ENCODE data around the gene ZNHIT3.

Gene ZNHIT3

DNA sequence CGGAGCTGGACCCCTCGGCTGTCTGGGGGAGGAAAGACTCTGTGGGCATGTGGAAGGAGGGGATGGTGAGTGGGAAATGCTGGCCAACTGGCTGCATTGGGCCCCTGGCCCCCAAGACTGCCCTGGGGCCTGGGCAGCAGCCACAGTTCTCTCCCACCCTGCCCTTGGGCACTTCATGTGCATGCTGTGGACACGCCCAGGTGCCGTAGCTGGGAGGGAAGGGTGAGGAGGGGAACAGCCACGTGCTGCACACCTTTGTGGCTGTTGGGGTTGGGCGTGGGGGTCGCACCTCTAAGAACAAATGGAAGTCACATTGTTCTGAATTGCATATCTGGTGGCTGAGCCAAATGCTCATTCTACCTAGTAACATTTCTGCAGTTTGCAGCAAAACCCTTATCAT is 11.9 kb upstream of the ZNHIT3 start:
- Histone ChIP-seq H3K79me2 (ENCODE audit: insufficient read depth, low read length) (no peaks in the 10 kb centered on the region), H3K9me2 (replicated peaks; ENCODE audit: low read depth, low read length) (no peaks in the 10 kb centered on the region), H2AFZ (ENCODE audit: low read length) (no peak overlapping the region), H3K27me3 (ENCODE audit: insufficient read depth, low read length, poor library complexity, severe bottlenecking) (no peaks in the 10 kb centered on the region), H3F3A (ENCODE audit: low read depth) (no peaks in the 10 kb centered on the region), H3K36me3 (ENCODE audit: insufficient read depth, low read length) (no peaks in the 10 kb centered on the region), H4K20me1 (ENCODE audit: insufficient read depth, low read length, poor library complexity, severe bottlenecking) (no peaks in the 10 kb centered on the region), H3K4me3 (ENCODE audit: low read length, poor library complexity, severe bottlenecking) (no peak overlapping the region), H3K9me3 (ENCODE audit: insufficient read depth, low read depth, low read length) (no peaks in the 10 kb centered on the region), H3K9ac (ENCODE audit: low read depth, low read length, poor library complexity, severe bottlenecking) (no peak overlapping the region), H3K4me2 (ENCODE audit: low read depth, low read length, poor library complexity, severe bottlenecking) (no peak overlapping the region), H3K4me1 (ENCODE audit: insufficient read depth, low read length, poor library complexity, severe bottlenecking) (no peaks in the 10 kb centered on the region)
- TF ChIP-seq CTCF (conservative IDR thresholded peaks at IDR 0.05; ENCODE audit: low read length) (no peak), EZH2phosphoT487 (IDR thresholded peaks at IDR 0.05; ENCODE audit: borderline replicate concordance) (no peak)

DNA sequence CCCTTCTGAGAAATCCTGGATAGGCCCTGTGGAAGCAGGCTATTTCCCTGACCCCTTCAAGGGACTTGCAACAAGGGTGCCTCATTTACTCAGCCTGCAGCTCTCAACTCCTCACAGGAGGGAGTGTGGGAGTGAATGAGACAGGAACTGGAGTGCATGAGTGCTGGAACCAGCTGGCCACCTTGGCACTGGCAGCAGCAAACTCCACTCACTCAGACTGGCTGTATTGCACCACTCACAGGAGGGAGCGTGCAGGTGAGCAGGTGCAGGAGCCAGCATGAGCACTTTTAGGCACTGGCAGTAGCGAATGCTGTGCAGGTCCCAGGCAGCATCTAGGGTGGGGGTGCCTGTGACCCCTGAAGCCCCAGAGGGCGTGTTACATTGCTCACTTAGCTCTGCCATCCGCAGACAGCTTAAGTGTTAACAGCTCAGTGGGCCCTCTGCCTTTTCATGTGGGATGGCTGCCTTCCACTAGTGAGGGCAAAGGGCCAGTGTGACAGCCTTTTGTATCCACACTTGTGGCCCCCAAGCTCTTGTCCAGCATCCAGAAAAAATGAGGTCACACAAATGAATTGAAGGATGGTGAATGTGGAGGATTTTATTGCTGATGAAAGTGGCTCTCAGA is 11.0 kb upstream of the ZNHIT3 start:
- H3K27me3 ChIP-seq (ENCODE audit: insufficient read depth, low read length, poor library complexity, severe bottlenecking) = no peaks in the 10 kb centered on the region
- H3K79me2 ChIP-seq (ENCODE audit: insufficient read depth, low read length) = no peaks in the 10 kb centered on the region
- H3K4me3 ChIP-seq (ENCODE audit: low read length, poor library complexity, severe bottlenecking) = no peak overlapping the region
- no peaks in the 10 kb centered on the region for H3F3A ChIP-seq (ENCODE audit: low read depth)
- TF ChIP-seq EZH2phosphoT487 (IDR thresholded peaks at IDR 0.05; ENCODE audit: borderline replicate concordance) = no peak
- no peak for TF ChIP-seq CTCF (conservative IDR thresholded peaks at IDR 0.05; ENCODE audit: low read length)
- no peaks in the 10 kb centered on the region for H3K9me2 ChIP-seq (replicated peaks; ENCODE audit: low read depth, low read length)
- H2AFZ ChIP-seq (ENCODE audit: low read length) = no peak overlapping the region
- no peak overlapping the region for H3K9ac ChIP-seq (ENCODE audit: low read depth, low read length, poor library complexity, severe bottlenecking)
- no peaks in the 10 kb centered on the region for H3K36me3 ChIP-seq (ENCODE audit: insufficient read depth, low read length)
- H3K4me1 ChIP-seq (ENCODE audit: insufficient read depth, low read length, poor library complexity, severe bottlenecking) = no peaks in the 10 kb centered on the region
- H3K9me3 ChIP-seq (ENCODE audit: insufficient read depth, low read depth, low read length) = no peaks in the 10 kb centered on the region
- no peaks in the 10 kb centered on the region for H4K20me1 ChIP-seq (ENCODE audit: insufficient read depth, low read length, poor library complexity, severe bottlenecking)
- no peak overlapping the region for H3K4me2 ChIP-seq (ENCODE audit: low read depth, low read length, poor library complexity, severe bottlenecking)

- Histone ChIP-seq H3K36me3 (ENCODE audit: insufficient read depth, low read length) (no peaks in the 10 kb centered on the region), H3K9me3 (ENCODE audit: insufficient read depth, low read depth, low read length) (no peaks in the 10 kb centered on the region), H3K9ac (ENCODE audit: low read depth, low read length, poor library complexity, severe bottlenecking) (no peak overlapping the region), H3K4me2 (ENCODE audit: low read depth, low read length, poor library complexity, severe bottlenecking) (no peak overlapping the region), H3K9me2 (replicated peaks; ENCODE audit: low read depth, low read length) (no peaks in the 10 kb centered on the region), H3K79me2 (ENCODE audit: insufficient read depth, low read length) (peaks cover 3% of the 10 kb centered on the region; the same call in 1 of the 2 replicates), H3K27me3 (ENCODE audit: insufficient read depth, low read length, poor library complexity, severe bottlenecking) (no peaks in the 10 kb centered on the region), H4K20me1 (ENCODE audit: insufficient read depth, low read length, poor library complexity, severe bottlenecking) (peaks cover 1% of the 10 kb centered on the region), H3F3A (ENCODE audit: low read depth) (no peaks in the 10 kb centered on the region), H3K4me3 (ENCODE audit: low read length, poor library complexity, severe bottlenecking) (no peak overlapping the region), H3K4me1 (ENCODE audit: insufficient read depth, low read length, poor library complexity, severe bottlenecking) (peaks cover 5% of the 10 kb centered on the region), H2AFZ (ENCODE audit: low read length) (no peak overlapping the region)
- TF ChIP-seq CTCF (conservative IDR thresholded peaks at IDR 0.05; ENCODE audit: low read length) (no peak), EZH2phosphoT487 (IDR thresholded peaks at IDR 0.05; ENCODE audit: borderline replicate concordance) (no peak)
Observed at GRCh38 chr17:36481829-36482228, 4.7 kb upstream of the ZNHIT3 start.
